CD4-positive, alpha-beta T cell treated with Interleukin-4 for 4 hours (primary cell): ENCODE measurements around the gene DOCK1.
"Not testable (repeated sequence)": the region's sequence is repeated elsewhere in the genome, so short reads cannot be mapped to it uniquely, and the experiment has no call there.

Source experiments
- DNase-seq: peaks from one replicate; pipeline ENCODE4 v3.0.0-alpha.2; 2020

The DOCK1 gene

DNA sequence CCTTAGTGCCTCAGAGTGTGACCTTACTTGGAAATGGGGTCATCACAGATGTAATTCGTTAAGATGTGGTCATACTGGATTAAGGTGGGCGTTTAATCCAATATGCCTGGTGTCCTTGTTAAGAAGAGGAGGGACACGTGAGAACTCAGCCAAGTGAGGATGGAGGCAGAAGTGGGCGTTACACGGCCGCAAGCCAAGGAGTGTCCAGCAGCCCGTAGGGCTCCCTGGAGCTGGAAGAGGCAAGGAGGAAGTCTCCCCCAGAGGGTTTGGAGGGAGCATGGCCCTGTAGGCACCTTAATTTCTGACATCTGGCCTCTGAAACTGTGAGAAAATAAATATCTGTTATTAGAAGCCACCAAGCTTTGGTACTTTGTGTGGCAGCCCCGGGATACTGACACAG lies 21.3 kb downstream of the DOCK1 start:
- no peak for DNase-seq

DNA sequence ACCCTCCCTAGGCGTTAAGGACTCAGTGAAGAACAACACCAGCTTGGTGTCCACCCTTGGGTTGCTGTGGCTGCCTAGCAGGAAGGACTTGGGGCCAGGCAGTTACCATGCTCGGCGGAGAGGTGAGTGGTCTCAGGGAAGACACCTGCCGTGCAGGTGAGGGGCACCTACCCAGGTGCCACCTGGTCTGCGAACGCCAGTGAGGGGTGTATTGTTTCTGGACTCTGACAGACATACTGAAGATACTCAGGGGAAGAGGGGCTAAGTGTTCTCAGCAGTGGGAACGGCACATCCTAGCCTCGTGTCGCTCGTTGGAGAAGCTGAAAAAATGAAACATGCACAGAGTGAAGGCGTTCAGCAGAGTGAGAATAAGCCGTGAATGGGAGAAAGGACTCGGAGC lies 22.6 kb downstream of the DOCK1 start:
- no peak for DNase-seq

DNA sequence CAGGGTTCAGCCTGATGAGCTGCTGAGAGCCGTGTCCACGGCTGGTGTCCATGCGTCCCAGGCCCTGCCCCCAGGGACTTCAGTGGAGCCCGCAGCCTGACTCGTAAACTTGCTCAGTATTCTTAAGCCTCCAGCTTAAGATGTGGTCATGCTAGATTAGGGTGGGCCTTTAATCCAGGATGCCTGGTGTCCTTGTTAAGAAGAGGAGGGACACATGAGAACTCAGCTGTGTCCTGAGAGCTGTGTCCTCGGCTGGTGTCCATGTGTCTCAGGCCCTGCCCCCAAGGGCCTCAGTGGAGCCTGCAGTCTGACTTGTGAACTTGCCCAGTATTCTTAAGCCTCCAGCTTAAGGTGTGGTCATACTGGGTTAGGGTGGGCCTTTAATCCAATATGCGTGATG lies 23.0 kb downstream of the DOCK1 start:
- no peak for DNase-seq

DNA sequence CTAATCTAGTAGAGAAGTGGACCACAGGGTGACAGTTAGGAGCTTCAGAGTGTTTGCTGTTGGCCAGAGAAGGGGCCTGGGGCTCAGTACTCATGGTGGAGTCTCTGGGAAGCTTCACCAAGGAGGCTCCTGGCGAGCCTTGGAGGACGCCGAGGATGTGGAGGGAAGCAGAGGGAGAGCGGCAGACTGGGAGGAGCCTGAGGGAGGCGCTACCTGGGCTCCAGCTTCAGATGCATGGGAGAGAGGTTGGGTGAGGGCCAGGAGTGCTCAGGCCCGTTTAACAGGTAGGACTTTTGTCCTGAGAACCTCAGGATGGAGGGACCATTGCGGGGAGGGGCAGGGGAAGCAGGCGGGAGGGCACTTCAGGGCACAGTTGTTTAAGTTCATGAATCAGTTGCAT lies 24.2 kb downstream of the DOCK1 start:
- DNase-seq, result no peak

DNA sequence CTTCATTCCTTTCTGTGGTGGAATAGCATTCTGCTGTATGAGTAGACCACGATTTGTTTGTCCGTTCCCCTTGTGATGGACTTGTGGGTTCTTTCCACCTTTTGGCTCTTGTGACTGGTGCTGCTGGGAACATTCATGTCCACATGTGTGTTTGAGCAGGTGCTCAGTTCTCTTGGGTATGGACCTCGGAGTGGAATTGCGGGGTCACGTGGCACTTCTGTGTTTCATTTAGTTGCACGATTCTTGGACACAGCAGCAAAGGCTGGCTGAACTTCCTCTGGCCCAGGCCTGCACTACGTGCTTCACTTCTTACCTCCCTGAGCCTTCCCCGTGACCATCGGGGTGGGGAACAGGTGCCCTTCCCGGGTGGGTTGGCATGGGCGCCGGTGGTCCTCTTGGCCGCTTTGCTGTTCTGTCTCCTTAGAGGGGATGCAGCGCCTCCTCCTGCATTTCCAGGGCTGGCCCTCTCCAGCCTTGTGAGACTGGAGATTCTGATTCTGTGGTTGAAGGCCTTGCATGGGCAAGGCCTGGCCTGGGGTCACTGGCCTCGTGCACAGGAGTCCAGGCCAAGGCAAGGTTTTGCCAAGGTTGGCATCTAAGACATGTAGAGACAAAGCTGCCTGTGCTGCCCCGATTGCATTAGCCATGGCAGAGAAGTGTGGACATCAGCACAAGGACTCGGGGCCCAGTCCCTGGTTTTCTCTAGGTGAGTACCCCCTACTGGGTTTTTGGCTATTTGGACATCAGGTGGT lies 25.1 kb downstream of the DOCK1 start:
- no peak for DNase-seq

DNA sequence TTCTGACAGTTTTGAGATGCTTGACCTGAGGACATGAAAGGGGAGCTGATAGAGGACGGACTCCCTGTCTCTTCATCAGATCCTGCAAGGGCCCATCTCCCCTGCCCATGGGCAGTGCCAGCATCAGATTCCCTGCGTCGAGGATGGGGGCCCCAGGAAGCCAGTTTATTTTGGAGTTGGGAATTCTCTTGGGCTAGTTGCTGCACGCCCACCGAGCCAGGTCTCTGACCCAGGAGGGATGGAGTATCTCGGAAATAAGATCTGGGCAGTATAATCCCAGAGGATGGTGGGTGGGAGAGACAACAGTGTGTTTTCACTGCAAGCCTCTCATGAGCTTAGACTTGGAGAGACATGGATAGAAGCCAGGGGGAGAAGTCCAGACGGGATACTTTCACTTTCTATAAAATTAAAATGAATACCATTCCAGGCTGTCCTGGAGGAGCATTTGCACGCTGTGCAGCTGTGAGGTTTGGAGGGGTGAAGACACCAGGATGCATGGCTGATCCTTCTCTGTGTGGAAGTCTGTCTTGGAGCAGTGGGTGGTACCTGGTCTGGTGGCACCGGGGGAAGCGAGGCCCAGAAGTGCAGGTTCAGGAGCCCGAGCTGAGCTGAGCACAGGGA lies 25.8 kb downstream of the DOCK1 start:
- DNase-seq, result no peak

DNA sequence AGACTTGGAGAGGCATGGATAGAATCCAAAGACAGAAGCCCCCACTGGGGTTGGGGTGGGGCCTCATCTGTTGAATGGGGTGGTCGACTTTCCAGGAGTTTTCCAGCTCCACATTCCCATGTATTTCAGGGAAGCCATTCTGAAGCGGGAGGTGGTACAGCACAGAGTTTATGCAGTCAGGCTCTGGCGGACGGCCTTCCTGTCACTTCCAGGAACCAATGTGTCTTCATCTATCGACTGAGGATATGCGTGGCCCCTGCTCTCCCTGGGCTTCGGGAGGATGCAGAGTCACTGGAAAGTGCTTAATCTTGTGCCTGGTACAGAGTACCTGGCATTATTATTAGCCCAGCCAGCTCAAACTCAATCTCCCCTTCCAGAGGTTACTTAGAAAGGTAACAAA lies 26.3 kb downstream of the DOCK1 start:
- no peak for DNase-seq

DNA sequence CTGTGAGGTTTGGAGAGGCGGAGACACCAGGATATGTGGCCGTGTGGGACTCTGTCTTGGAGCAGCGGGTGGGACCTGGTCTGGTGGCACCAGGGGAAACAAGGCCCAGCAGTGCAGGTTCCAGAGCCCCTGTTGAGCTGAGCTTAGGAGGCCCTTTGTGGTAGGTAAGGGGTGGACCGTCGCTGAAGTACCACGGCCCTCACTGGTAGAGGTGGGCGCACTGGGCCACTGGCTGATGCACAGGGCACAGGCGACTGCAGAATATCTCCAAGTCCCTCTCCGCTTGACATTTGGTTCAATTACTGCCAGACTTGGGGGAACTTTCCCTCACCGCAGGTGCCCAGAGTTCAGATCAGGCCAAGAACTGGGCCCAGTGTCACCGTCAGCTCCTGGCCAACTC lies 27.3 kb downstream of the DOCK1 start:
- DNase-seq, result no peak

DNA sequence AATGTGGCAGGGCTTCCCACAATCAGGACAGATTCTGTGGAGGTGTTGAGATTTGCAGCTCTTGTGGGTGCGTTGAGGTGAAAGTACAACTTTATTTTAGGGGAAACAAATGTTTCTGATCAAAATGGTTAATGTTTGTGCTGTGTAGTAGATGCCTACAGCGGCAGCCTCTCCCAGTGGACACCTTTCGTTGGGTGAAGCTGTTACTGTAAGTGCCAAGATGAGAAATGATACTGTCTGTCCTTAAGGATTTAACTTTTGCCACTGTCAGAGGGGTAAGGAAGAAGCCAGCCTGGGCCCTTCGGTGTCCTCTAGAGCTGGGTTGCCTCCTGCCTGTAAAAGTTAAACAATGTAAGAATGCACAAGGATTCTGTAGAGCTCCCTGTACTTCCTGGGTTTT lies 27.9 kb downstream of the DOCK1 start:
- DNase-seq, result no peak

DNA sequence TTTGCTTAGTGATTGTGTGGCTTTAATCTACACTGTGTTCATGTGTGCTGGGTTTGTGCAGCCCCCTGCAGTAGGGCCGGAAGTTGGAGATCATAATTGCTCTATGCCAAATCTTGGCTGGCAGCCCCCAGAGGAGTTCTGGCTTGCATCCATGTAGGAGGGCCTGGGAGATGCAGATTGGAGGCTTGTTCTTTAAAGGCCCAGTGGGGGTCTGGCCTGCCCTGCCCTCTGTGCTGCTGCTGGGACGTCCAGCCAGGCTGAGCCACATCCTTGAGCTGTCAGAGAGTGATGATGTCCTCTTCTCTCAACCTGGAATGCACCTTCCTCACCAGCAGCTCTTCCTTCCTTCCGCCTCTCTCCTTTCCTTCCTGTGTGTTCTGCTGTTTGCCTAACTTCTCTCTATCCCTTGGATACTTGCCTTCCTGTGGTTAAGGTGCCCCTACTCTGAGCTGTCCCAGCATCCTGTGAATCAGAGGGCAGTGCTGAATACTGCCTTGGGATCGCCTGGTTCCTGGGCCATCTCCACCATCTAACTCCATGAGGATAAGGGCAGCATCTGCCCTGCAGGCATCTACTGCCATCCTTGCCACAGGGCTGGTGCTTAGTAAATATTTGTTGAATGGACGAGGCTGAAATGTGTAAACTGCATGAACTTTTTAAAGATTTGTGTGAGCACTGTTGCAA lies 30.2 kb downstream of the DOCK1 start:
- no peak for DNase-seq

DNA sequence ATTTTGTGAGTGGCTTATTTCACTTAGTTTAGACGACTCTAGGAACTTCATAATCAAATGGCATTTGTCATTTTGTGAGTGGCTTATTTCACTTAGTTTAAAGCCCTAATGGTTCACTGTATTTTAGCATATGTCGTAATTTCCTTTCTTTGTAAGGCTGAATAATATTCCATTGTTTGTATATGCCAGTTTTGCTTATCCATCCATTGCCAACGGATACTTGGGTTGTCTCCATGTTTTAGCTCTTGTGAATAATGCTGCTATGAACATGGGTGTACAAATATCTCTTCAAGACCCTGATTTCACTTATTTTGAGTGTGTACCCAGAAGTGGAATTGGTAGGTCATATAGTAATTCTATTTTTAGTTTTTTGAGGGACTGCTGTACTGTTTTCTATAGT lies 31.8 kb downstream of the DOCK1 start:
- DNase-seq, result no peak

DNA sequence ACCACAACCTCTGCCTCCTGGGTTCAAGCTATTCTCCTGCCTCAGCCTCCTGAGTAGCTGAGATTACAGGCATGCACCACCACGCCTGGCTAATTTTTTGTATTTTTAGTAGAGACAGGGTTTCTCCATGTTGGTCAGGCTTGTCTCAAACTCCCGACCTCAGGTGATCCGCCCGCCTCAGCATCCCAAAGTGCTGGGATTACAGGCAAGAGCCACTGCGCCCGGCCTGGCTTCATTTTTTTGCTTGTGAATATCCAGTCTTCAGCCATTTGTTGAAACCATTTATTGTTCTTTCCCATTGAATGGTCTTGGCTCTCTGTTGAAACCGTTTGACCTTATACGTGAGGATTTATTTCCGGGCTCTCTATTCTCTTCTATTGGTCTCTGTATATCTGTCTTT lies 32.9 kb downstream of the DOCK1 start:
- not testable (repeated sequence) for DNase-seq

DNA sequence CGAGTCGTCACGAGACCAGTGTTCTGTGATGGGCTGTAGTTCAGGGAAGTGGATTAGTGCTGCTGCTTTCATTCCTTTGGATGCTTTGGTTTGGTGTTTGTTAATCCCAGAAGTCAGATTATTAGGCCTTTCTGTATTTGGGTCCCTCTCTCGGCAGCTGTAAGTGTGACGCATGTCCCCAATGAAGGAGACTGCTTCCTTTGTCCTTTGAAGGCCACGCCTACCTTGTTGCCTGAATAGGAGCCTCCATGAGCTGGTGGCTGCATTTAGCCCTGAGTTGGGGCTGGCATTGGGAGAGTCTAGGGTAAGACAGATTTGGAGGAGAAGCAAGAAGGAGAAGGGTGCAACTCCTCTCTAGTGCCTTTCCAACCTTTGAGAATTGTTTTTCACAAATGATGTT lies 34.5 kb downstream of the DOCK1 start:
- DNase-seq, result no peak

DNA sequence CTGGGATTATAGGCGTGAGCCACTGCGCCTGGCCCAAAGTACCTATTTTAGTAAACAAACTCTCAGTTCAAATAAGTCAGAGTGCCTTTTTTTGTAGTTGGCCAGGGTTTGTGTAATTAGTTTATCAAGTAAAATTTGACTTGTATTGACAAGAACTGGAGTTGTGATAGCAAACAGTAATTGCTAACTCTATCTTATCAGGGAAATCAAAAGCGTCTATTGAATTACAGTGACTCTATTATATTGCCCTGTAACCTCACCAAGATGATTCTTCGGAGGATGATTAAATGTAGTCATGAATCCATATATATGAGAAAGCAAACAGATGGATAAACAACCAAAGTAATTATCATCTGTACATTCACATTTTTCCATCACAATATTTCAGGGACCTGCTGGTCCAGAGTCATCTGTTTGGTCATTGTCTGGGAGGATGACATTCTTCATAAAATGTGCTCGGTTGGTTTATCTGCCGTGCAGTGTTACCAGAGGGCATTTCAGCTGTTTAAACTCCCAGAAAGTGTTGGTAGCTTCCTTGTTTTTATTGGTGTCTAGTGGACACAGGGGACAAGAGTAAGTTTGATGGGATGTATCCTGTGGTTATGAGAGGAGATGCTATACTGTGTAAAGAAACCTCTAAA lies 35.6 kb downstream of the DOCK1 start:
- no peak for DNase-seq

DNA sequence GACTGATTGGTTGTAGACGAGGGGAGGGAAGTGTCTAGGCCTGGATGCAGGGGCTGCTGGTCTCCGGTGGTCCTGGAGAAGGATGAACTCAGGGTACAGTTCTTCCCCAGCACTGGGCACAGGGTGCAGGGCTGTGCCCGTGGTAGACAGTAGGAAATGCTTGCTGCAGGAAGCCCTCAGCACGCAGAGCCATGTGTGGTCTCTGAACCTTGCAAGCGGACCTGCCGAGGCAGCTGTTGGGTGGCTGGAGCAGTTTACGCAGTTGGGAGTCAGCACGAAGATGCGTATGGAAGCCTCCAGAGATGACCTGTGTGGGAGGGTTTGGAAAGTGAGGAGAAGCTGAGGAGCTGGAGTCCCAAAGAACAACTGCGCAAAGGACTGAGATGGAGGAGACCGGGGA lies 39.0 kb downstream of the DOCK1 start:
- no peak for DNase-seq

DNA sequence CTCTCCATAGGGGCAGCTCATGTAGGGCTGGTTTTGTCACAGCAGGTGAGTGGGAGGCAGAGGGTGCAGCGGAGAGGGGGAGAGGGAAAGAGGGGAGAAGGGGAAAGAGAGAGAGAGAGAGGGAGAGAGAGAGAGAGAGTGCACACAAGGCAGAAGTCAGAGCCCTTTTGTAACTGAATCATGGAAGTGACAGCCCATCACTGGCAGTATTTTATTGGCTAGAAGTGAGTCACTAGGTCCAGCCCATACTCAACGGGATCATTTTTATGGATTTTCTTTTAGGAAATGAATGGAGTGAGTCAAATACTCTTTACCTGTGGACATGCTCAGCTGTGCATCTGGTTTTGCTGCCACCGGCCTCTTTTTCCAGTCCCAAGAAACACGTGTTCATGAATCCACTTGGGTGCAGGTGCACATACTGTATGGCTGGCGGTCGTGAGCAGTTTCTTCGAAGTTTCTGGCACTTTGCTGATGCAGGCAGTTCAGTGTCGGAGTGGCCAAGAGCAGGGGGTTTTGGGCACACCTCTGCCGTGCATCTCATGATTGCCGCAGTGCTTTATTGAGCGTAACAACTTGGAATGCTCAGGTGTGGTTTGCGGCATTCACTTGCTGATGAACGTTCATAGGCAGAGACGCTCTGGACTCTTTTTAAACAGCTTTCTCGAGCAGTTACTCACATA lies 40.3 kb downstream of the DOCK1 start:
- DNase-seq, result no peak

DNA sequence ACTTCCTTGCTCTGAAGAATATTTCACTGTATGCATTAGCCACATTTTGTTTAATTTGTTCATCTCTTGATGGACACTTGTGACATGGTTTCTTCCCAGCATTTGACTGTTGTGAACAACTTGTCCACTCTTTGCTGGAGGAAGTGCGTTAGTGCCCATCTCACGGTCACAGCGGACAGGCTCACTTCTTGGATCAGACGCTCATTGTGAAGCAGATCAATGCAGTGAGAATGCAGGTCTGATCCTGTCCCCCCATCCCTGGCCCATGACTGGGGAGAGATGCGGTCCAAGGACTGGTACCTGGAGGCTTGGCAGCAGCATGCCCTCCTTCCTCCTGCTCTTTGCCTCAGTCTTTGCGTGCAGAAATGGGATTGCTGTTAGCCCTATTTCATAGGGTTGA lies 41.5 kb downstream of the DOCK1 start:
- no peak for DNase-seq

DNA sequence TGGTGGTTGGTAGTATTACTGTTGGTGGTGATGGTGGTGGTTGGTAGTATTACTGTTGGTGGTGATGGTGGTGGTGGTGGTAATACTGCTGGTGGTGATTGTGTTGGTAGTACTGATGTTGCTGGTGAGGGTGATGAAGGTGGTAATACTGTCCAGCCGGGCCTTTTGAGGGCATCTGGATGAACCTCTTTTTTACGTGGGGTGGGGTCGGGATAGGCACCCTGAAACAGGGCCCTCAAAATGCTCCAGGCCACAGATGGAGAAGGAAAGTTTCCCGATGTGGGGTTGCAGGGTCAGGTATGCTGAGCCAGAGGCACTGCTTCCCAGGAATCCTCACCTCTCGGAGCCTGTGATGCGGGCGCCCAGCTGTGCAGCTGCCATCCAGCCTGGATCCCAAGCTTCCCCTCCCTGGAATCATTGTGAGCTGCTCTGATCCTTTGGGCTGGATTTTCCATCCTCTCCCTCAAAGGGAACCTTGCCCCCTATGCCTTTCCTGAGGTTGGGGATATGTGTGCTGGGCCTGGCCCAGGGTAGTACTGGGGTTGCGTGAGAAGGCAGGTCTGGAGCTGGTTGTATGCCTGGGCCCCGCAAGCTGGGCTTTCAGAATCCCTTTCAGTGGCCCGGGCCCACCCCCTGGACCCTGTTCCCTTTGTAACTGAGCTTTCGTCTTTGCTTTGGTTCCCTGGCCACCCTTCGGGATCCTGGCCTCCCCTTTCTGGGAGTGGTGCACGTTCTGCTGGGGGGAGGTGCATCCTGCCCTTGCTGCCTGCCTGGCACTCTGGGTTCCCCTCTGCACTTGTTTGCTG lies 43.3 kb downstream of the DOCK1 start:
- DNase-seq, result no peak

DNA sequence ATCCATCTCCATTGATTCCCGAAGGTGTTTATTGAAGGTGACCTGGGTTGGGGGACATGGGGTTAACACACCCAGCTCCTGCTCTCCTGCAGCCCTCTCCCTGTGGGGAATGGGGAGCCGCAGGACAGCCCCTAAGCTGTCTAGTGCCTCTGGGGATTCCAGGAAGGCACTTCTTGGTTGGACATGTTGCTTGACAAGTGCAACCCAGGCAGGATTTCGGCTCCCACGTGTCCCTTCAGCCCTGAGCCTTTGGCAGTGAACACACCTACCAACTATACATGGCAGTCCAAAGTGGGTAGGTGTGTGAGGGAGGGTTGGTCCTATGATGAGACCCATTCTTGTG lies 43.9 kb downstream of the DOCK1 start:
- no peak for DNase-seq

DNA sequence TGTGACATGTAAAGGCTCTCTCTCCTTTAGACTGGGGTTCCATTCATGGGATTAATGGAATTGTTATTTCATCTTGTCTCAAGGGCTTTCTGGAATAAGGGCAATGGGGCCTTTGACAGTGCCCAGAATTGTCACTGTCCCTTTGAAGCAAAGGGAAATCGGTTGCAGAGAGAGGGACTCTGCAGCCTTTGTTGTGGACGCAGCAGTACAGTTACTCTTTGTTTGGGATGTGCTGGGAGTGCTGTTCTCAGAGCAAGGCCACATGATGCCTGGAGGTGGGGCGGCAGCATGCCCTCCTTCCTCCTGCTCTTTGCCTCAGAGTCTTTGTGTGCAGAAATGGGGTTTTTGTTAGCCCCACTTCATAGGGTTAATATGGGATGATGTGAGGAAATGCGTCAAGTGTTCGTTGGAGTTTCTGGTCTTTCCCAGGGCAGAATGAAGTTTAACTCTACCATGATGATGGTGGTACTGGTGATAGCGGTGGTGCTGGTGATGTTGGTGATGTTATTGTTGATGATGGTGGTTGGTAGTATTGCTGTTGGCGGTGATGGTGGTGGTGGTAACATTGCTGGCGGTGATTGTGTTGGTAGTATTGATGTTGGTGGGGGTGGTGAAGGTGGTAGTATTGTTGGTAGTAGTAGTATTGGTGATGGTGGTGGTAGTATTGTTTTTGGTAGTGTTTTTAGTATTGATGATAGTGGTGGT lies 45.3 kb downstream of the DOCK1 start:
- no peak for DNase-seq

DNA sequence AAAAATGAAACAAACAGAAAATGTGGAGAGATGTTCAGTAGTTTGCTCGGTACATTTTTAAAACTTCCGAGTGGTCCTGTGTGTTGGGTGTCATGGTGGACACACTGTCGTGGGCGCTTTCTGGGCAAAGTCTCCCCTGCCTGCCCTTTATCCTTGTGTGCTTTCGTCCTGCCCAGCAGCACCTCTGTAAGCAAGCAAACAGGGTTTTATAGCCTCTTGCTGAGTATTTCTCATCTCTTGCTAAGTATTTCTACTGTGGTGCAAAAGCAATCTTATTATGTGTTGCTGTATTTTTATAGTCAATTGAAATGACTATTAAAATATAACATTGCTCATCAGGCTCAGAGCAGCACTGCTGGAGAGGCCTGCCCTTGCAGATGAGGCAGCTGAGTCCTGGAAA lies 48.7 kb downstream of the DOCK1 start:
- DNase-seq, result no peak

DNA sequence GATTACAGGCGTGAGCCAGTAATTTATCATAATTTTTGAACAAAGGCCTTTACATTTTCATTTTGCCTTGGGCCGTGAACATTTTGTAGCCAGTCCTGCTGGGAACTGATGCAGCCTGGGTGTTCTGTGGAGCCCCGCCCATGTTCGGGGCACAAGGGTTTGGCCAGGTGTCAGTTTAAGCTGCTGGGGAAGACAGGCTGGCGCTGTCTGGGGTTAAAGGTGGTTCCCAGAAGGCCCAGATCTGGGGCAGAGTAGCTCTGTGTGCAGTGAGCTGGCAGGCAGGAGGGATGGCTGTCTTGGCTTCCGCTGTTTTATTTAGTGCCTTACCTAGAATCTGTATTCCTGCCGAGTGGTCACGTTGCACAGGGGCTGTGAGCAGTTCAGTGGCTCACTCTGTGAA lies 50.2 kb downstream of the DOCK1 start:
- DNase-seq, result no peak
